Activated gamma-delta T cell treated with Interleukin-2 at 50 U/mL for 16 hours (primary cell): ENCODE measurements around the gene SH3BP1.

Experiments used
- DNase-seq: peaks from one replicate; pipeline ENCODE4 v3.0.0-alpha.2; 2020

The SH3BP1 gene

DNA sequence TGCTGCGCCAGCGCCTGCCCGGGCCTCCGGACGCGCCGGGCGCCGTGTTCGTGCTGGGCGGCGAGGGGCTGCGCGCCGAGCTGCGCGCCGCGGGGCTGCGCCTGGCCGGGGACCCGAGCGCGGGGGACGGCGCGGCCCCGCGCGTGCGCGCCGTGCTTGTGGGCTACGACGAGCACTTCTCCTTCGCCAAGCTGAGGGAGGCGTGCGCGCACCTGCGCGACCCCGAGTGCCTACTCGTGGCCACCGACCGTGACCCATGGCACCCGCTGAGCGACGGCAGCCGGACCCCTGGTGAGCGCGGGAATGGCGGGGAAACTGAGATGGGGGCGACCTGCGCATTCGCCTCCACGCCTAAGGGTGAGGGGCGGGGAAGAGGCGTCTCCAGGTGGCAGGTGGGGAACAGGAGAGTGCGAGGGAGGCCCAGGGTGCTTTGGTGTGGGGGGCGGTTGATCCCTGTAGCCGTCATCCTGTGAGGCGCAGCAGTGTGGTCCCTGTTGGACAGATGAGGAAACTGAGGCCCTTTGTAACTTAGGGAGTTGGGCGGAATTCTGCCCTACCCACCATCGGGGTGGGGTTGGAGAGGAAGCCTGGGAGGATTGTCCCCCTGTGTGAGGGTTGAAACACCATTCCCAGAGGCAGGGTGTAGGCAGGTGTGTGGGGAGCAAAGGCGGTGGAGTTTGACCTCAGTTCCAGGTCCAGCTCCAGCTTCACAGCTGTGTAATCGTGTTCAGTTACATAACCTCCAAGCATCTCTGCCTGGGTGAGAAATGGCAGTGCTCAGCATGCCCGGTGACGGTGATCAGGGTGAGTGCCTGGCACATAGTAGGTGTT is 19.8 kb downstream of the SH3BP1 start:
- no peak for DNase-seq

- no peak for DNase-seq
Observed at GRCh38 chr22:37659897-37660708, 20.6 kb downstream of the SH3BP1 start.

DNA sequence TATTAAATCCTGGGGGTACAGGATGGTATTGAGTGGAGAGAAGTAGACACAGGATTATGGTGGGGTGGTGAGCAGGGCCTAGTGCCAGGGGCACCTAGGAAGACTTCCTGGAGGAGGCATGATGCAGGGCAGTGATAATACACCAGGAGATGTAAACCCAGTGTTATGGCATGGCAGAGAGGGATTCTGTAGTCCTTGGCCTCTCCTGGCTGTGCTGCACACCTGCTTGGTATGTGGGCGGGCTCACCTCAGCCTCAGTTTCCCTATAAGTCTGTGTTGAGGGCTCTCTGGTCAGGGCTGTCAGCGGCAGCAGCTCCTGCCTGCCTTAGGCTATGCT is 21.2 kb downstream of the SH3BP1 start:
- DNase-seq: no peak

GRCh38 chr22:37661160-37661924 is 21.9 kb downstream of the SH3BP1 start:
- DNase-seq: peak; percentile 33

DNA sequence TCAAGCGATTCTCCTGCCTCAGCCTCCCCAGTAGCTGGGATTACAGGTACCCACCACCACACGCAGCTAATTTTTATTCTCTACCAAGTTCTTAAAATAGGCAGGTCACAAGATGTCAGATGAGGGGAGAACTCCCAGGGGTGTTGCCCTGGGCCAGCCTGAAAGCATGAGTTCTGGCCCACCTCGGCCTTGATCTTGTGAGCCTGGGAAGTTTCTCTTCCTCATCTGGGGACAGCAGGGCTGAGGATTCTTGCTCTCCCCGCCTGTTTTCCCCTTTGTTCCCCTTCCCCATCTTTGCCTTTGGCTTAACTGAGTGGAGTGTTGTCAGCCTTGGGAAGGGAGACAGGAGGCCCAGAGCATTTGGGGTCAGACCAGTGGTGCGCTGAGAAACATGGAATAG is 22.6 kb downstream of the SH3BP1 start:
- DNase-seq: no peak

DNA sequence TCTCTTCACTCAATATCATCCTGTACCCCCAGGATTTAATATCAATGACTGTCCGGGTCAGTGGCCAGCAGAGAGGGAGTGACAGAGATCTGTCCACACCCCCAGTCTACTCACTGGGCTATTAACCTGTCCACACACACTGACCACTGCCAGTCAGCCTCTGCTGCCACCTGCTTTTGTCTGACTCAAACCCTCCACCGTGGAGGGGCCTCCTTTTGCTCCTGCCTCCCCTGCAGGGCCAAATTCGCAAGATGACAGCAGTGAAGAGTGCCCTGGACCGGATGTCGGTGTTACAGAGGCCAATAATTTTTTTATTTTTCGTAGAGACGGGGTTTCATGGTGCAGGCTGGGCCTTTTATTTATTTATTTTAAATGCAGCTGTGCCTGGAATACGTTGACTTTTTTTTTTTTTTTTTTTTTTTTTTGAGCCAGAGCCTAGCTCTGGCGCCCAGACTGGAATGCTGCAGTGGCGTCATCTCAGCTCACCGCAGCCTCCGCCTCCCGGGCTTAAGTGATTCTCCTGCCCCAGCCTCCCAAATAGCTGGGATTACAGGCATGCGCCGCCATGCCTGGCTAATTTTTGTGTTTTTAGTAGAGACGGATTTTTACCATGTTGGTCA is 24.2 kb downstream of the SH3BP1 start:
- DNase-seq: no peak

GRCh38 chr22:37664249-37665101 is 25.0 kb downstream of the SH3BP1 start:
- DNase-seq: no peak

- DNase-seq: no peak
Observed at GRCh38 chr22:37665487-37665886, 26.0 kb downstream of the SH3BP1 start.

- no peak for DNase-seq
Observed at GRCh38 chr22:37669586-37669985, 30.1 kb downstream of the SH3BP1 start.

- DNase-seq: no peak
Observed at GRCh38 chr22:37672206-37672919, 32.9 kb downstream of the SH3BP1 start.

DNA sequence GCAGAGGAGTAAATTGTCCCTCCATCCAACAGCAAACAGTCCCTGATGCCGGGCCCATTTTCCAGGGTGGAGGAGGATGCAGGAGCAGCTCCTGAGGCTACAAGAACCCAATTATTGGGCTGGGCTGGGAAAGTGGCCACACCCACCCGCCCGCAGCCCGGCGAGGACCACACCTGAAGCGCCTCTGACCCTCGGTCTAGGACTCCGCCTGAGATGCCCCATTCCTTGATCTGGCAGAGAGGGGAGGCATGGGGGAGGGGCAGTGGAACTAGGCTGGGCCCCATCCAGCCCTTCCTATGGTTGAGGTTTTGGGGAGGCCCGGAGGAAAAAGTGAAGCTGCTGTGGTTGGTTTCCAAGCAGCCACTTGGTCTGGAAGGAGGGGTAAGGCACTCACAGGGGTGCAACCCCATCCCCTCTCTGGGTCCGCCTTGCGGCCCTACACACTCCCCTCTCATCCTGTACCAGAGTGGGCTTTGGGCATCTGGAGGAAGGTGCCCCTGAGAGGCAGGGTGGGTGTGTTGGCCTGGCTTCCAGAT is 33.5 kb downstream of the SH3BP1 start:
- DNase-seq: no peak

- DNase-seq: no peak
Observed at GRCh38 chr22:37674248-37674647, 34.8 kb downstream of the SH3BP1 start.

DNA sequence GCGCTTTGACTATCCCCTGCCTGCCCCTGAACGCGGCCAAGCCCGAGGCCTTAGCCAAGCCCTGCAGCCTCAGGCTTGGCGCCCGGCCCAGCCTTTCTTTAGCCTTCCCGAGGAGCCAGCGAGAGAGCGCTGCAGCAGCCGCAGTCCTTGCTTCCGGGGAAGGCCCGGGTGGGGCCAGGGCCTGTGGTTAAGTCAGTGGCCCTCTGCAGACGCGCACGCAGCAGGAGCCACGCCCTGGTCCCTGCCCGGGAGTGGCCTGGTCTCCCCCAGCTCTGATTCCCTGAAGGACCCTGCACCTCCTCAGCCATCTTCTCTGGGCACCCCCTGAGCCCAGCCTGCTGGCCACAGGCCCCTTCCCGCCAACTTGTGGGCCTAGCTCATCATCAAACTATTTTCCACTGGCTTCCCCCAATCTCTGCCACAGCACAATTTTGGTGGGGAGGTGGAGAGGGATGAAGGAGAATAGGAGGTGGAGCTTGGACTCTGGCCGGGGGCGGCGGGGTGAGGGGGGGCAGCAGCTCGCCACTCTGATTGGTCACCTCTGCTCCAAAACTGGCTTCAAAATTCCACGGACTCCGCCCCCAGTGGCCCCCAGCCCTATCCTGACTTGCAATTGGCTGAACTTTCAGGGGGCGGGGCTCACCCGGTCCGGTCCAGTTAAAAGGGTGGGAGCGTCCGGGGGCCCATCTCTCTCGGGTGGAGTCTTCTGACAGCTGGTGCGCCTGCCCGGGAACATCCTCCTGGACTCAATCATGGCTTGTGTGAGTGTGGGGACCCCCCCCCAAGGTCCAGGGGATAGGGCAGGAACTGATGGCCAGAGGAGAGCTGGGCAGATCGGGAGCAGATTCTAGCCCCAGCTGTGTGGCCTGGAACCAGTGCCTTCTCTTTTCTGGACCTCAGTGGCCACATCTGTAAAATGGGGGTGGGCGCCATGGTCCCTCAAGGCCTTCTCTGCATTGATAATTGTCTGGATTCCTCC is 35.8 kb downstream of the SH3BP1 start, which contains the start of gene LGALS1:
Gene LGALS1, plus strand, starts transcription at position 686 of the 979 bp plus-strand sequence. Its CDS starts 67 bp downstream, at position 753.
- DNase-seq: peak; percentile 60

DNA sequence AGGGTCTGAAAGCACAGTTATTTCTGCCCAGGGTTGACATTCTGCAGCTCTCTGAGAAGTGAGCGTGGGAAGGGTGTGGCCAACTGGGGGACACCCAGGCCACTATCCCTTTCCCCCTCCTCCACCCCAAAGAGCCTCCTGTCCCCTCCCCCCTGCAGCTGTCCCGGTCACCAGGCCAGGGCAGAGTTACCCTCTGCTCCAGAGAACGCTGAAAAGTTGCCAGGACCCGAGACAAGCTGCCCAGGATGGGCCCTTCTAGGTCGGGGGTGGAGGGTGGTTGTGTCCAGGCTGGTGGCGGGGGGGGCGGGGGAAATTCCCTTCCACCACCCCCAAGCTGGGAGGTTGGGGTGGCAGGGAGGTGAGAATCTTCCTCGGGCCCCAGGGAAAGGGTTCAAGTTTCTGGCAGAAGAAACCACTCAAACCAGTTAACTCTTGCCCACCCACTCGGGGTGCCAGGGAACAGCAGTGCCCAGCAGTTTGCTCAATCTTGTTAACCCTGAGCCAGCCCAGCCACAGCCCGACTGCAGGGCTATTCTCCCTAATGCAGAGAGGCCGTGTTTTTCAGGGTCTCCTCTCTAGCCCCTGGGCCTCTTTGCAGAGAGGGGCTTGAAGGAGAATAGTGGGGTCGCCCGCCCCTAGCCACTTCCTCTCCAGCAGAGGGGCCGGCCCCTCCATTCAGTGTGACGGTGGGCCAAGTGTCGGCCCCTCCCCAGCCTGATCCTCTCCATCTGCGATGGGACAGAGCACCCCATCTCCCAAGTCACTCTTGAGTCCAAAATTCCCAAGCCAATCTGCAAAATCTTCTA is 36.7 kb downstream of the SH3BP1 start:
- peak; percentile 24 for DNase-seq

GRCh38 chr22:37676736-37677492 is 37.4 kb downstream of the SH3BP1 start:
- DNase-seq: peak; percentile 95

- DNase-seq: no peak
Observed at GRCh38 chr22:37677493-37677974, 38.1 kb downstream of the SH3BP1 start.

GRCh38 chr22:37678372-37678771 is 38.9 kb downstream of the SH3BP1 start:
- DNase-seq: no peak

DNA sequence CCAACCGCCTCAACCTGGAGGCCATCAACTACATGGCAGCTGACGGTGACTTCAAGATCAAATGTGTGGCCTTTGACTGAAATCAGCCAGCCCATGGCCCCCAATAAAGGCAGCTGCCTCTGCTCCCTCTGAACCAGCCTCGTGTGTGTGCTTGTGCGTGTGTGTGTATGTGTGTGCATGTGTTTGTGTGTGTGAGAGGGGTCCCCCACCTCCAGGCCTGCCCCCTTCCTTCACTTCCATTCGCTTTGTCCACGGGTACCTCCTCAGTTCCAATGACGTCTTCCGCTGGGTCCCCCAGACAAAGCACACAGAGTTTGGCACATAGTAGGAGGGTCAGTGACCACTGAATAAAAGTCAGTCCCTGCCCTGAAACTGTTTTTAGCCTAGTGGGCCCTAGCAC is 40.2 kb downstream of the SH3BP1 start:
- DNase-seq: no peak
